Measurements from ENCODE around the gene HMOX1. TPM values are rescaled to one million over a fixed set of nuclear protein-coding genes. Genes with fewer than 3 reads are reported as not detected.

Gene HMOX1
- total RNA-seq, 1 experiment from 2014 or later, result 12.1 TPM

DNA sequence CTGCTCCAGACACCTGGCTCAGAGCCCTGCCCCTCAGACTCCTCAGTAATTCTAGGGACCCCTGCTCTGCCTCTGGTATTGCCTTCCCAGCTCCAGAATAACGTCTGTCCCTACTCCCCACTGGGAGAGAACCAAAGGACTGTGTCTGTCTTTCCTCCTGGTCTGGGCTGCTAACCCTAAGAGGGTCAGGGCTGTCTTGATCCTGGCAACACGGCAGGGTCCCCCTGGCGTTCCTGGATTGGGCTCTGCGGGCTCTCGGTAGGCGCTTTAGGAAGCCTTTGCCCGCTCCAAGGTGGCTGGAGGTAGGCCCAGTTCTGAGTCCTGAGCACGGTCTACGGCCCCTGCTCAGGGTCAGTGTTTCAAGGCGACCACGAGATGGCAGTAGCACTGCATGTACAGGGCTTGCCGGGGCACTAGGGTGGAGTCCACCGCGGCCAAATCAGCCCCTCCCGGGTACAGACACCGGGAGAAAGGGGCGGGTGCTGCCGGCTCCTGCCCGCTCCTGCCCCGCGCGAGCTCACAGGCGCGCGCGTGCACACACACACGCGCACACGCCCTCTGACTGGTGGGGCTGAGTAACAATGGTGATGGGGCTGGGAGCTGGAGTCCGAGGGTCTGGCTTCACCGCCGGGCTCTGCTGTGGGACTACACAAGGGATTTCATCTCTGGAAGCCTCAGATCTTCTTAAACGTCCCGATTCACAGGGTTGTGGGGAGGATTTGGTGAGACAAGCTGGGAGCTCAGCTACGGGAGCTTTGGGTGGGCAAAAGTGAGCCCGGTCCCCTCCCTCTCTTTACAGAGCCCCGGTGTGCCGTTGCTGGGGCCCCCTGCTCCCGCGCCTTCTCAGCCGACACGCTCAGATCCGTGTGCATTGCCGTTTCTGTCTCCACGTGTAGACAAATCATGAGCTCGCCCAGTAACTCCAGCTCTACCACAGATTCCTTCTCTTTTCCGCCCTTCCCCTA, 30.1 kb upstream of the HMOX1 start (continued):
- TF ChIP-seq, protein P1, sequence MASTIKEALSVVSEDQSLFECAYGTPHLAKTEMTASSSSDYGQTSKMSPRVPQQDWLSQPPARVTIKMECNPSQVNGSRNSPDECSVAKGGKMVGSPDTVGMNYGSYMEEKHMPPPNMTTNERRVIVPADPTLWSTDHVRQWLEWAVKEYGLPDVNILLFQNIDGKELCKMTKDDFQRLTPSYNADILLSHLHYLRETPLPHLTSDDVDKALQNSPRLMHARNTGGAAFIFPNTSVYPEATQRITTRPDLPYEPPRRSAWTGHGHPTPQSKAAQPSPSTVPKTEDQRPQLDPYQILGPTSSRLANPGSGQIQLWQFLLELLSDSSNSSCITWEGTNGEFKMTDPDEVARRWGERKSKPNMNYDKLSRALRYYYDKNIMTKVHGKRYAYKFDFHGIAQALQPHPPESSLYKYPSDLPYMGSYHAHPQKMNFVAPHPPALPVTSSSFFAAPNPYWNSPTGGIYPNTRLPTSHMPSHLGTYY (CRISPR knock-in tag; IDR thresholded peaks at IDR 0.05), result no peak
- TF ChIP-seq GTF2I (CRISPR knock-in tag; conservative IDR thresholded peaks at IDR 0.05), result no peak
- peak; percentile 78 for TF ChIP-seq CTCF (IDR thresholded peaks at IDR 0.05)

- DNase-seq (ENCODE audit: low spot score), result peak; percentile 67
- peak; percentile 42 for ATAC-seq
- POLR2A ChIA-PET, result interaction anchor here (0.6 kb wide), 1 partner anchor 47 kb away, joined by 3 read pairs; no protein-coding TSS in a partner anchor
- CTCF ChIA-PET, result interaction anchor here (0.8 to 2.1 kb wide), 5 partner anchors 23 to 231 kb away, joined by 3 to 10 read pairs (median 5); partner anchors contain the start of gene HMOX1
- no peaks in the 10 kb centered on the region for H3K36me3 Mint-ChIP-seq
- H3K27ac Mint-ChIP-seq, result no peak overlapping the region
- peak overlapping the region; percentile 76 for H3K4me3 Mint-ChIP-seq
- no peaks in the 10 kb centered on the region for H3K9me3 Mint-ChIP-seq
- peaks cover 10% of the 10 kb centered on the region; the same call in 1 of the 2 replicates for H3K27me3 Mint-ChIP-seq (ENCODE audit: low read depth)
- peaks cover 18% of the 10 kb centered on the region for H3K4me1 Mint-ChIP-seq
- TF ChIP-seq SOX15 (CRISPR knock-in tag; IDR thresholded peaks at IDR 0.05), result no peak
- no peak for TF ChIP-seq IRF2 (CRISPR knock-in tag; IDR thresholded peaks at IDR 0.05; ENCODE audit: borderline replicate concordance, low read depth)
- no peak for TF ChIP-seq RORB (CRISPR knock-in tag; IDR thresholded peaks at IDR 0.05)
- no peak for TF ChIP-seq ESRRA (CRISPR knock-in tag; IDR thresholded peaks at IDR 0.05; ENCODE audit: borderline replicate concordance)
- no peak for TF ChIP-seq CREM (CRISPR knock-in tag; IDR thresholded peaks at IDR 0.05)
- 0 out of 2 replicates have a peak, but pooled peaks have one; percentile 29 for TF ChIP-seq GABPB1 (CRISPR knock-in tag; IDR thresholded peaks at IDR 0.05)
- TF ChIP-seq, protein P2, sequence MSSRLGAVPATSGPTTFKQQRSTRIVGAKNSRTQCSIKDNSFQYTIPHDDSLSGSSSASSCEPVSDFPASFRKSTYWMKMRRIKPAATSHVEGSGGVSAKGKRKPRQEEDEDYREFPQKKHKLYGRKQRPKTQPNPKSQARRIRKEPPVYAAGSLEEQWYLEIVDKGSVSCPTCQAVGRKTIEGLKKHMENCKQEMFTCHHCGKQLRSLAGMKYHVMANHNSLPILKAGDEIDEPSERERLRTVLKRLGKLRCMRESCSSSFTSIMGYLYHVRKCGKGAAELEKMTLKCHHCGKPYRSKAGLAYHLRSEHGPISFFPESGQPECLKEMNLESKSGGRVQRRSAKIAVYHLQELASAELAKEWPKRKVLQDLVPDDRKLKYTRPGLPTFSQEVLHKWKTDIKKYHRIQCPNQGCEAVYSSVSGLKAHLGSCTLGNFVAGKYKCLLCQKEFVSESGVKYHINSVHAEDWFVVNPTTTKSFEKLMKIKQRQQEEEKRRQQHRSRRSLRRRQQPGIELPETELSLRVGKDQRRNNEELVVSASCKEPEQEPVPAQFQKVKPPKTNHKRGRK (CRISPR knock-in tag; IDR thresholded peaks at IDR 0.05; ENCODE audit: borderline replicate concordance), result no peak
- TF ChIP-seq NFE2L1 (CRISPR knock-in tag; IDR thresholded peaks at IDR 0.05), result no peak
- TF ChIP-seq CTCF (IDR thresholded peaks at IDR 0.05), result peak; percentile 19; the same call in 1 of the 2 replicates
- TF ChIP-seq TEAD4 (CRISPR knock-in tag; IDR thresholded peaks at IDR 0.05), result no peak
- TF ChIP-seq ZBTB21 (CRISPR knock-in tag; IDR thresholded peaks at IDR 0.05; ENCODE audit: borderline replicate concordance), result no peak
- TF ChIP-seq, protein P3, sequence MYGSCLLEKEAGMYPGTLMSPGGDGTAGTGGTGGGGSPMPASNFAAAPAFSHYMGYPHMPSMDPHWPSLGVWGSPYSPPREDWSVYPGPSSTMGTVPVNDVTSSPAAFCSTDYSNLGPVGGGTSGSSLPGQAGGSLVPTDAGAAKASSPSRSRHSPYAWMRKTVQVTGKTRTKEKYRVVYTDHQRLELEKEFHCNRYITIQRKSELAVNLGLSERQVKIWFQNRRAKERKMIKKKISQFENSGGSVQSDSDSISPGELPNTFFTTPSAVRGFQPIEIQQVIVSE (CRISPR knock-in tag; IDR thresholded peaks at IDR 0.05; ENCODE audit: borderline replicate concordance), result no peak
- TF ChIP-seq, protein P4, sequence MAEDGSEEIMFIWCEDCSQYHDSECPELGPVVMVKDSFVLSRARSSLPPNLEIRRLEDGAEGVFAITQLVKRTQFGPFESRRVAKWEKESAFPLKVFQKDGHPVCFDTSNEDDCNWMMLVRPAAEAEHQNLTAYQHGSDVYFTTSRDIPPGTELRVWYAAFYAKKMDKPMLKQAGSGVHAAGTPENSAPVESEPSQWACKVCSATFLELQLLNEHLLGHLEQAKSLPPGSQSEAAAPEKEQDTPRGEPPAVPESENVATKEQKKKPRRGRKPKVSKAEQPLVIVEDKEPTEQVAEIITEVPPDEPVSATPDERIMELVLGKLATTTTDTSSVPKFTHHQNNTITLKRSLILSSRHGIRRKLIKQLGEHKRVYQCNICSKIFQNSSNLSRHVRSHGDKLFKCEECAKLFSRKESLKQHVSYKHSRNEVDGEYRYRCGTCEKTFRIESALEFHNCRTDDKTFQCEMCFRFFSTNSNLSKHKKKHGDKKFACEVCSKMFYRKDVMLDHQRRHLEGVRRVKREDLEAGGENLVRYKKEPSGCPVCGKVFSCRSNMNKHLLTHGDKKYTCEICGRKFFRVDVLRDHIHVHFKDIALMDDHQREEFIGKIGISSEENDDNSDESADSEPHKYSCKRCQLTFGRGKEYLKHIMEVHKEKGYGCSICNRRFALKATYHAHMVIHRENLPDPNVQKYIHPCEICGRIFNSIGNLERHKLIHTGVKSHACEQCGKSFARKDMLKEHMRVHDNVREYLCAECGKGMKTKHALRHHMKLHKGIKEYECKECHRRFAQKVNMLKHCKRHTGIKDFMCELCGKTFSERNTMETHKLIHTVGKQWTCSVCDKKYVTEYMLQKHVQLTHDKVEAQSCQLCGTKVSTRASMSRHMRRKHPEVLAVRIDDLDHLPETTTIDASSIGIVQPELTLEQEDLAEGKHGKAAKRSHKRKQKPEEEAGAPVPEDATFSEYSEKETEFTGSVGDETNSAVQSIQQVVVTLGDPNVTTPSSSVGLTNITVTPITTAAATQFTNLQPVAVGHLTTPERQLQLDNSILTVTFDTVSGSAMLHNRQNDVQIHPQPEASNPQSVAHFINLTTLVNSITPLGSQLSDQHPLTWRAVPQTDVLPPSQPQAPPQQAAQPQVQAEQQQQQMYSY (CRISPR knock-in tag; IDR thresholded peaks at IDR 0.05), result no peak
- TF ChIP-seq NR2C2 (CRISPR knock-in tag; IDR thresholded peaks at IDR 0.05), result no peak
- TF ChIP-seq ZSCAN18 (CRISPR knock-in tag; IDR thresholded peaks at IDR 0.05), result no peak
- TF ChIP-seq, protein P5, sequence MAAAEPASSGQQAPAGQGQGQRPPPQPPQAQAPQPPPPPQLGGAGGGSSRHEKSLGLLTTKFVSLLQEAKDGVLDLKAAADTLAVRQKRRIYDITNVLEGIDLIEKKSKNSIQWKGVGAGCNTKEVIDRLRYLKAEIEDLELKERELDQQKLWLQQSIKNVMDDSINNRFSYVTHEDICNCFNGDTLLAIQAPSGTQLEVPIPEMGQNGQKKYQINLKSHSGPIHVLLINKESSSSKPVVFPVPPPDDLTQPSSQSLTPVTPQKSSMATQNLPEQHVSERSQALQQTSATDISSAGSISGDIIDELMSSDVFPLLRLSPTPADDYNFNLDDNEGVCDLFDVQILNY (CRISPR knock-in tag; IDR thresholded peaks at IDR 0.05), result no peak
Measured at GRCh38 chr22:35352214-35353111, 28.4 kb upstream of the HMOX1 start.

Measured in WTC11 (cell line).